AG04450 (cell line): ENCODE results near the gene ARL5C. TPM values are rescaled to one million over a fixed set of nuclear protein-coding genes. Genes with fewer than 3 reads are reported as not detected.

ENCODE experiments used
- CTCF ChIA-PET: fragments of 300-600, 350-600 bp; formaldehyde crosslinking; extraction: SDS; loops from one replicate; lab custom pipeline; 2022; ENCODE audit warnings: antibody characterized with exemption, inconsistent platforms; lab: Charles Lee
- POLR2A ChIA-PET: fragments of 350-600 bp; formaldehyde crosslinking; extraction: SDS; loops from one replicate; lab custom pipeline; 2021; ENCODE audit warnings: antibody characterized with exemption, inconsistent platforms; lab: Yijun Ruan, JAX
- DNase-seq: peaks from one replicate; pipeline ENCODE4 v3.0.0-alpha.2; 2011; ENCODE audit warnings: low read depth, low spot score
- H3K27ac ChIP-seq: one replicate; pipeline ENCODE4 v1.5.1; 2012; ENCODE audit warnings: low read depth, low read length, control low read depth
- H3K27me3 ChIP-seq: one replicate; pipeline ENCODE4 v1.6.0; 2012; ENCODE audit warnings: low read length; ENCODE audit not compliant: control insufficient read depth, insufficient read depth
- H3K4me3 ChIP-seq: 2 replicates; pipeline ENCODE4 v1.5.1; 2011; ENCODE audit warnings: mild to moderate bottlenecking, low read depth, low read length, control low read depth
- H3K9me3 ChIP-seq: 2 replicates; pipeline ENCODE4 v1.5.1; 2012; ENCODE audit warnings: low read length; ENCODE audit not compliant: control insufficient read depth, insufficient read depth
- polyA plus RNA-seq: library from polyadenylated mRNA; depleted of rRNA; stranded (reverse); fragments of >200 nt; gene quantifications from 2 replicates; pipeline ENCODE4 v1.2.3, GENCODE V29; 2011
- TF ChIP-seq, protein P1 (sequence below): IDR thresholded peaks from 2 replicates; pipeline ENCODE4 v1.5.1; 2011; ENCODE audit warnings: low read depth, low read length, control low read depth, inconsistent platforms

Gene ARL5C
- polyA plus RNA-seq, 1 experiment = not detected

DNA sequence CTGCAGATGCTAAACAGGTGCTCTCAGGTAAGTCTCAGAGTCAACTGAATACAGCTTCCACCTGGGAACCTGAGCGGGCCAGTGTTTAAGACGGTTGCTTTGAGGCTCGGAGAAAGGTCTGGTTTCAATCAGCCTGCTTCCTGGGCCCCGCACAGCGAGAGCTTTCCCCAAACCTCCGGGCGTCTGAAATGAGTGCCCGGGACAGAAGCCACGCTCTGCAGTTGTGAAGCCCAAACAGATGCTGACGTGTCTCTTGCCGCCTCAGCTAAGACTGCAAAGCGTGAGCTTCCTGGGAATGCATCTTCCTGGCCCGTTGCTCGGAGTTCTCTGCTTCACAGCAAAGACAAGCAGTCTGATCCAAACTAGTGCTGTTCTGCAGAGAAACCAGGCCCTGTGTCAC is 51.2 kb downstream of the ARL5C start:
- Histone ChIP-seq H3K27ac (peak overlapping the region; percentile 61), H3K4me3 (no peak overlapping the region), H3K27me3 (peaks cover 18% of the 10 kb centered on the region), H3K9me3 (no peaks in the 10 kb centered on the region)
- CTCF ChIA-PET = interaction anchor here (0.7 to 2.4 kb wide), 3 partner anchors 38 to 132 kb away, joined by 3 to 10 read pairs (median 8); no protein-coding TSS in a partner anchor
- TF ChIP-seq, protein P1, sequence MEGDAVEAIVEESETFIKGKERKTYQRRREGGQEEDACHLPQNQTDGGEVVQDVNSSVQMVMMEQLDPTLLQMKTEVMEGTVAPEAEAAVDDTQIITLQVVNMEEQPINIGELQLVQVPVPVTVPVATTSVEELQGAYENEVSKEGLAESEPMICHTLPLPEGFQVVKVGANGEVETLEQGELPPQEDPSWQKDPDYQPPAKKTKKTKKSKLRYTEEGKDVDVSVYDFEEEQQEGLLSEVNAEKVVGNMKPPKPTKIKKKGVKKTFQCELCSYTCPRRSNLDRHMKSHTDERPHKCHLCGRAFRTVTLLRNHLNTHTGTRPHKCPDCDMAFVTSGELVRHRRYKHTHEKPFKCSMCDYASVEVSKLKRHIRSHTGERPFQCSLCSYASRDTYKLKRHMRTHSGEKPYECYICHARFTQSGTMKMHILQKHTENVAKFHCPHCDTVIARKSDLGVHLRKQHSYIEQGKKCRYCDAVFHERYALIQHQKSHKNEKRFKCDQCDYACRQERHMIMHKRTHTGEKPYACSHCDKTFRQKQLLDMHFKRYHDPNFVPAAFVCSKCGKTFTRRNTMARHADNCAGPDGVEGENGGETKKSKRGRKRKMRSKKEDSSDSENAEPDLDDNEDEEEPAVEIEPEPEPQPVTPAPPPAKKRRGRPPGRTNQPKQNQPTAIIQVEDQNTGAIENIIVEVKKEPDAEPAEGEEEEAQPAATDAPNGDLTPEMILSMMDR = no peak
- POLR2A ChIA-PET = interaction anchor here (0.6 to 1.1 kb wide), 2 partner anchors 15 to 38 kb away, joined by 3 read pairs; no protein-coding TSS in a partner anchor
- no peak for DNase-seq

DNA sequence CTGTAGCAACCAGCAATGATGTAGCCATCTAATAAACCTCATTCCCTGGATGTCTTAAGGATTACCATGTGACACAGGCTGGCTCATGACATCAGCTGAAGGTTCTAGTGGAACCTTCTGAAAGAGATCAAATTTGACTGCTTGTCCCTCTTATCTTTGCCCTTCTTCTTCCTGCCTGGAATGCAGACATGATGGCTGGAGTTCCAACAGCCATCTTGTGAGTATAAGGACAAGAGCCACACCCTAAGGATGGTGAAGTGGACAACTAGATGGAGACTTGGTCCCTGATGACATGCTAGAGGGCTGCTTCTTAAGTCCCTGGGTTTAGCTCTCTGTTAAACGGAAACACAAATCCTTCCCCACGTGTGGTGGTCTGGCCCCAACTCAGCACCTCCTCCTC is 52.1 kb downstream of the ARL5C start:
- ChIA-PET POLR2A (no interaction called here), CTCF (interaction anchor here (0.6 to 2.4 kb wide), 2 partner anchors 39 to 155 kb away, joined by 5 to 10 read pairs; no protein-coding TSS in a partner anchor)
- Histone ChIP-seq H3K4me3 (no peak overlapping the region), H3K27ac (no peak overlapping the region), H3K9me3 (no peaks in the 10 kb centered on the region), H3K27me3 (peaks cover 22% of the 10 kb centered on the region)
- TF ChIP-seq, protein P1 = no peak
- DNase-seq = no peak

DNA sequence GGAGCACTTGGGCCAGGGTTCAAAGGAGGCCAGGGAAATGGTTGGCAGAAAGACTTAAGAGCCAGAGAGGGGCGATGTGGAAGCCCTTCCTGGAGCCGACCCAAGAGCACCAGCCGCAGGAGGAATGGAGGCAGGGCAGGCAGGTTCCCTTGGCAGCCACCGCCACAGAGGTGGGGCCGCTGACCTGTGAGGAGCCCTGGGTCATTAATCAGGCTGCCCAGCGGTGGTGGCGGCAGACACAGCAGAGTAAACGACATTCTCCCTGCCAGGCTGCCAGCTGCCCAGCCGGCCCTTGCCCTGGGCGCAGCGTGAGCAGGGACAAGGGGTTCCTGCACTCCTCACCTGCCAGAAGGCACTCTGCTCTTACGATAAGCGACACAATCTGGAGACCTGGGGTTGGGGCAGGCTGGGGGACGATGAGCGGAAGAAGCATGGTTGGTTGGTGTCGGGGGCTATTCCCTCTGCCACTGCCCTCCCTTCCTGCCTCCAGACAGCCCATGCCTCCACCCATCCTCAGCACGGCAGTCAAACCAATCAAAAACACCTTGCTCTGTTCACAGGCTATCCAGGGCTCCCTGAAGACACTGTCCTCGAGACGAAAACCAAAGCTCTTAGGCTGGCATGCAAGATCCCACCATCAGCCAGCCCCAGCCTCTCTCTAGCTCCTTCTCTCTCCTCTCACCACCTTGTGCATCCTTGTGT is 55.4 kb downstream of the ARL5C start:
- DNase-seq = no peak
- TF ChIP-seq, protein P1 = no peak
- Histone ChIP-seq H3K27ac (no peak overlapping the region), H3K27me3 (peaks cover 44% of the 10 kb centered on the region), H3K9me3 (no peaks in the 10 kb centered on the region), H3K4me3 (no peak overlapping the region)
- ChIA-PET CTCF (interaction anchor here (1.6 kb wide), 1 partner anchor 12 kb away, joined by 3 read pairs; no protein-coding TSS in a partner anchor), POLR2A (no interaction called here)

DNA sequence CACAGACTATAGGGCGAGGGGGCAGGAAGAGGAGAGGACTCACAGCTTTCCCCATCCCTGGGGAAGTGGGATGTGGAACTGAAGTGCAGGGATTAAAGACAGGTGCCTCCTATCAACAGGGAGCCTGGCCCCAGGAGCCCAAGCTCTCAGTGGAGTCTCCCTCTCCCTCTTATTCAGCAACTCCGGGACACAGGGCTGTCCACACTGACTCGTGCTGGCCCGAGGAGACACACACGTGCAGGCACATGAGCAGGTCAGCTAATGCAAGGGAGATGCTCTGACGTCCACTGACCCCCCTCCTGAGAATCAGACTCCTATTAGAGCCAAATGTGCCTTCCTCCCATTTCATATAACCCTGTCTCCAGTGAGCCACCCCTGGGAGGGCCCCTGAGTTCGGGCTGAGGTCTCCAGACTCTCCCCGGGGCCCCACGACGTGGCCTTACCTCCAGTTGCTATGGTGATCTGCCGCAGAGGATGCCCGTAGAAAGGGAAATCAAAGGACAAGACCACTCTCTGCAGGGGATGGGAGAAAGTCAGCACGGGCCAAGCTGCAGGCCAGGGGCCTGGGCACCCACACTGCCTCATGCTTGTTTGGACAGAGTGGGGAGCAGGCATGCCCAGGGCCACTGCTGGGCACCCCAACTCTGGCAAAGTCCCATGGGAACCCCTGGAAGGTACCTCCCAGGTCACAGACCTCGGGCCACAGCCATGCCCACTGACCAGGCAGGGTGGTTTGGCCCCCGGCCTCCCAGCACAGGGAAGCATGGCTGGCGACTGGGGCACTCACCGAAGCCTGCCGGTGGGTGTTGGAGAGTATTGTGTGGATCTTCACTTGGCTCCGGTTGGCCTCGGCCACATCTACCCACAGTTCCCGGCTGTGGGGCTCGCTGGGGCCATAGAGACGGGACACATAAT is 57.2 kb downstream of the ARL5C start:
- peaks cover 42% of the 10 kb centered on the region for H3K27me3 ChIP-seq
- ChIA-PET CTCF (interaction anchor here (0.6 to 1.6 kb wide), 2 partner anchors 14 to 23 kb away, joined by 3 to 5 read pairs; no protein-coding TSS in a partner anchor), POLR2A (interaction anchor here (1.3 kb wide), 1 partner anchor 44 kb away, joined by 3 read pairs; no protein-coding TSS in a partner anchor)
- H3K27ac ChIP-seq = no peak overlapping the region
- DNase-seq = no peak
- TF ChIP-seq, protein P1 = no peak
- H3K4me3 ChIP-seq = no peak overlapping the region
- H3K9me3 ChIP-seq = no peaks in the 10 kb centered on the region
